ENCODE data around the gene KIRREL1. TPM values are rescaled to one million over a fixed set of nuclear protein-coding genes. Genes with fewer than 3 reads are reported as not detected.

The KIRREL1 gene
- total and polyA plus RNA-seq, 2 donors (not counting 1 experiment from before 2014, with no cell fraction given) = 55.5 to 123 TPM

- Histone ChIP-seq H4K20me1 (ENCODE audit: control insufficient read depth, extremely low read depth, insufficient read depth, low read length) (no peaks in the 10 kb centered on the region), H3K36me3 (ENCODE audit: control insufficient read depth, insufficient read depth, low read length) (peaks cover 1% of the 10 kb centered on the region), H2AFZ (ENCODE audit: low read length) (no peak overlapping the region), H3K79me2 (ENCODE audit: control insufficient read depth, insufficient read depth, low read length) (peaks cover 73% of the 10 kb centered on the region), H3K4me3 (replicated peaks in 1 of 4; ENCODE audit: control extremely low read depth in 1 of 4, insufficient read depth in 1 of 4, low read depth in 3 of 4, low read length in 4 of 4) (no peak overlapping the region), H3K4me2 (ENCODE audit: extremely low read depth, insufficient read depth, low read length) (peak overlapping the region; percentile 5), H3K27me3 (ENCODE audit: control insufficient read depth, insufficient read depth, low read length) (no peaks in the 10 kb centered on the region), H3K9ac (ENCODE audit: insufficient read depth, low read length) (no peak overlapping the region), H3K9me3 (ENCODE audit: control insufficient read depth, insufficient read depth, low read depth, low read length) (no peaks in the 10 kb centered on the region), H3K4me1 (ENCODE audit: control insufficient read depth, extremely low read depth, insufficient read depth, low read length) (peaks cover 75% of the 10 kb centered on the region), H3K27ac (ENCODE audit: insufficient read depth, low read length) (peak overlapping the region; percentile 55)
- no peak for DNase-seq (ENCODE audit: low read depth in 2 of 2)
- TF ChIP-seq CTCF (conservative IDR thresholded peaks at IDR 0.05 in 1 of 2, IDR thresholded peaks at IDR 0.05 in 1 of 2; ENCODE audit: low read depth in 1 of 2, low read length in 2 of 2) (no peak), EZH2 (IDR thresholded peaks at IDR 0.05; ENCODE audit: low read length, missing control alignments) (no peak)
Observed at GRCh38 chr1:158014731-158015320, 21.4 kb downstream of the KIRREL1 start.

- TF ChIP-seq CTCF (conservative IDR thresholded peaks at IDR 0.05 in 1 of 2, IDR thresholded peaks at IDR 0.05 in 1 of 2; ENCODE audit: low read depth in 1 of 2, low read length in 2 of 2) = no peak
- TF ChIP-seq EZH2 (IDR thresholded peaks at IDR 0.05; ENCODE audit: low read length, missing control alignments) = no peak
- H3K4me1 ChIP-seq (ENCODE audit: control insufficient read depth, extremely low read depth, insufficient read depth, low read length) = peaks cover 75% of the 10 kb centered on the region
- no peaks in the 10 kb centered on the region for H4K20me1 ChIP-seq (ENCODE audit: control insufficient read depth, extremely low read depth, insufficient read depth, low read length)
- no peaks in the 10 kb centered on the region for H3K9me3 ChIP-seq (ENCODE audit: control insufficient read depth, insufficient read depth, low read depth, low read length)
- H3K27me3 ChIP-seq (ENCODE audit: control insufficient read depth, insufficient read depth, low read length) = no peaks in the 10 kb centered on the region
- H3K4me2 ChIP-seq (ENCODE audit: extremely low read depth, insufficient read depth, low read length) = no peak overlapping the region
- DNase-seq (ENCODE audit: low read depth in 2 of 2) = no peak
- peaks cover 1% of the 10 kb centered on the region for H3K36me3 ChIP-seq (ENCODE audit: control insufficient read depth, insufficient read depth, low read length)
- H3K27ac ChIP-seq (ENCODE audit: insufficient read depth, low read length) = peak overlapping the region; percentile 46
- H2AFZ ChIP-seq (ENCODE audit: low read length) = no peak overlapping the region
- peaks cover 87% of the 10 kb centered on the region for H3K79me2 ChIP-seq (ENCODE audit: control insufficient read depth, insufficient read depth, low read length)
- H3K9ac ChIP-seq (ENCODE audit: insufficient read depth, low read length) = no peak overlapping the region
- no peak overlapping the region for H3K4me3 ChIP-seq (replicated peaks in 1 of 4; ENCODE audit: control extremely low read depth in 1 of 4, insufficient read depth in 1 of 4, low read depth in 3 of 4, low read length in 4 of 4)
Observed at GRCh38 chr1:158016651-158017335, 23.3 kb downstream of the KIRREL1 start.

GRCh38 chr1:158017800-158018595, 24.6 kb downstream of the KIRREL1 start:
- Histone ChIP-seq H3K4me3 (replicated peaks in 1 of 4; ENCODE audit: control extremely low read depth in 1 of 4, insufficient read depth in 1 of 4, low read depth in 3 of 4, low read length in 4 of 4) (no peak overlapping the region), H3K27me3 (ENCODE audit: control insufficient read depth, insufficient read depth, low read length) (no peaks in the 10 kb centered on the region), H3K4me1 (ENCODE audit: control insufficient read depth, extremely low read depth, insufficient read depth, low read length) (peaks cover 74% of the 10 kb centered on the region), H2AFZ (ENCODE audit: low read length) (no peak overlapping the region), H3K27ac (ENCODE audit: insufficient read depth, low read length) (peak overlapping the region; percentile 94), H3K9ac (ENCODE audit: insufficient read depth, low read length) (no peak overlapping the region), H3K79me2 (ENCODE audit: control insufficient read depth, insufficient read depth, low read length) (peaks cover 87% of the 10 kb centered on the region), H3K4me2 (ENCODE audit: extremely low read depth, insufficient read depth, low read length) (no peak overlapping the region), H3K36me3 (ENCODE audit: control insufficient read depth, insufficient read depth, low read length) (peaks cover 1% of the 10 kb centered on the region), H3K9me3 (ENCODE audit: control insufficient read depth, insufficient read depth, low read depth, low read length) (no peaks in the 10 kb centered on the region), H4K20me1 (ENCODE audit: control insufficient read depth, extremely low read depth, insufficient read depth, low read length) (no peaks in the 10 kb centered on the region)
- TF ChIP-seq CTCF (conservative IDR thresholded peaks at IDR 0.05 in 1 of 2, IDR thresholded peaks at IDR 0.05 in 1 of 2; ENCODE audit: low read depth in 1 of 2, low read length in 2 of 2) (no peak), EZH2 (IDR thresholded peaks at IDR 0.05; ENCODE audit: low read length, missing control alignments) (no peak)
- DNase-seq (ENCODE audit: low read depth in 2 of 2) = peak in 1 of 2 donors; percentile 66

Data from fibroblast of lung (primary cell).